GM18507 (cell line): ENCODE measurements around the gene AJM1.
A peak's percentile ranks its signal among the peaks of the same experiment; 100 is the strongest.
"Not testable (repeated sequence)": the region's sequence is repeated elsewhere in the genome, so short reads cannot be mapped to it uniquely, and the experiment has no call there.

Experiments
- DNase-seq: peaks from one replicate; pipeline ENCODE4 v3.0.0; 2011; ENCODE audit warnings: low read depth; ENCODE audit not compliant: insufficient read length; ENCODE audit errors: extremely low spot score
- FAIRE-seq: peaks from 2 replicates; lab custom pipeline; 2011; peaks lifted over from hg19 to GRCh38; lab: Jason Lieb, UNC

AJM1 gene

GRCh38 chr9:136865041-136865767 lies 22.9 kb downstream of the AJM1 start:
- no peak for FAIRE-seq
- DNase-seq: no peak

- no peak for FAIRE-seq
- no peak for DNase-seq
Measured at GRCh38 chr9:136865768-136866103, 23.5 kb downstream of the AJM1 start.

DNA sequence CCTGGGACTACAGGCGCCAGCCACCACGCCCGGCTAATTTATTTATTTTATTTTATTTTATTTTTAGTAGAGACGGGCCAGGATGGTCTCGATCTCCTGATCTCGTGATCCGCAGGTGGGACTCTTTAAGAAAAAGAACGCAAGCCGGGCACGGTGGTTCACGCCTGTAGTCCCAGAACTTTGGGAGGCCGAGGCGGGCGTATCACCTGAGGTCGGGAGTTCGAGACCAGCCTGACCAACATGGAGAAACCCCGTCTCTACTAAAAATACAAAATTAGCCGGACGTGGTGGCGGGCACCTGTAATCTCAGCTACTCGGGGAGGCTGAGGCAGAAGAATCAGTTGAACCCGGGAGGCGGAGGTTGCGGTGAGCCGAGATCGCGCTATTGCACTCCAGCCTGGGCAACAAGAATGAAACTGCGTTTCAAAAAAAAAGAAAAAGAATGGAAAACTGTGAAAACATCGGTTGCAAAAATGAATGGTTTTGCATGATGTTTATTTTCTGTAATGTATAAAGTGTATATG lies 24.7 kb downstream of the AJM1 start:
- FAIRE-seq, DNase-seq: not testable (repeated sequence)

DNA sequence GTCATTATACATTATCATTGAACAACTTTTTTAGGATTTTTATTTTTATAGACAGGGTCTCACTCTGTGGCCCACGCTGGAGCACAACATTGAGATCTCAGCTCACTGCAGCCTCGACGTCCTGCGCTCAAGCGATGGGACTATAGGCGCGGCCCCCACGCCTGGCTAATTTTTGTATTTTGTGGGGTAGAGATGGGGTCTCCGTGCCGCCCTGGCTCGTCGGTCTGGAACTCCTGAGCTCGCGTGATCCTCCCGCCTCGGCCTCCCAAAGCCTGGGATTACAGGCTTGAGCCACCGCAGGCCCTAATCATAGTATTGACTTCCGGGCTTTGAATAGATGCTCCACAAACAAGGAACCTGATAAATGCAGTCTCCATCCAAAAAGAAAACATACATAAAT lies 25.2 kb downstream of the AJM1 start:
- DNase-seq: no peak

GRCh38 chr9:136867917-136868316 lies 25.6 kb downstream of the AJM1 start:
- DNase-seq: no peak
- FAIRE-seq: no peak

More for the DNA sequence above, 25.2 kb downstream of the AJM1 start:
- FAIRE-seq: no peak

GRCh38 chr9:136868644-136869043 lies 26.4 kb downstream of the AJM1 start:
- no peak for FAIRE-seq
- no peak for DNase-seq

GRCh38 chr9:136869611-136870010 lies 27.3 kb downstream of the AJM1 start:
- FAIRE-seq, DNase-seq: not testable (repeated sequence)

DNA sequence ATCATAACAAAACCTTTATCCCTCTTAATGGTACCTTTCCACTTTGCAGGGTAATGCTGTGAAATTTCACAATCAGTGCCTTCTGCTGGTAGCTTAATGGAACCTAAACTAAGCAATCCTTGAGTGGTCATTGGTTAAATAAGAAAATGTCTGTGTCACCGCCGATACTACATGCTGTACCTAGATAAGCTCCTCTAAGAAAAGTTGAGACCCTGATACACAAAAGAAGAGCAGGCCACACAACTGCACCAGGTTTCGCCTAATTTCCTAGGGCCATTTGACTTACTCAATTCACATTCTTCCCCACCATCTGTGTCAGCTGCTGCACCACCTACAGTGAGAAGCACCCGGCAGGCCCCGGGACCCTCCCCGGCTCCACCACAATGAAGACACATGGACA lies 32.9 kb downstream of the AJM1 start:
- DNase-seq (no peak), FAIRE-seq (no peak)

DNA sequence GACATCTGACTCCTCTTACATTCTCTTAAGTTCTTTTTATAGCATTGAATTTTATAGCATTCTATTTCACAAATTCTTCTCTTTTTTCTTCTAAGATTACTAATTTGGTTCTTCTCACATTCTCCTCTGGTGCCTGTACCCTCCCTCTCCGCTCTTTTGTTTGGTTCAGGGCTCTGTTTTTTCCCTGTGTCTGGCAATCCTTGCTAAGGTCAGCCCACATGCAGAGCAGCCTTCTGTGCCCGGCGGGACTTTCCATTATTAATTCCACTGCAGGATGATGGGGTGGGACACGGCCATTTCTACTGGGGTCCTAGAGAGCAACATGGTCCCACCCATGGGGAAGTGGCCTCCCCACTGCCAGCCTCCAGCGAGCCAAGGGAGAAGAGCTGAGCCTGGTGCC lies 34.2 kb downstream of the AJM1 start:
- FAIRE-seq: no peak
- DNase-seq: no peak

- FAIRE-seq: no peak
- DNase-seq: no peak
Measured at GRCh38 chr9:136880651-136881050, 38.4 kb downstream of the AJM1 start.

DNA sequence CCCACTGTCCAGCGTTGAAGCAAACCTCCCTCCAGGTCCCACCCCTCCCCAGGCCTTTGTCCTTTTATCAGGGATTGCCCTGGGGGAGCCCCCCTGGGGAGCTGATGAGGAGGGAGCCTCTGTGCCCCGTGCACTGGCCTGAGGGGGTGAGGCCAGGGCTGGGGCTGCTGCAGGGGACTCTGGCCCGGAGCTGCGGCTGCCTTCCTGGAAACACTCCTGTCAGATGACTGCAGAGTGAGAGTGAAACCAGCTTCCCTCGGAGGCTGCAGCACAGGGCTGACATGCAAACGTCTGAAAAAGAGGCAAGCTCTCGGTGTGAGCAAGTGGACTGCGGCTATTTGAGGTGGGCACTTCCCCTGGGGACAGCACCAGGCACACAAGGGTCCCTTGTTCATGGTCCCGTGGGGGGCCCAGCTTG lies 39.4 kb downstream of the AJM1 start:
- DNase-seq (peak; percentile 58), FAIRE-seq (peak; percentile 85)

DNA sequence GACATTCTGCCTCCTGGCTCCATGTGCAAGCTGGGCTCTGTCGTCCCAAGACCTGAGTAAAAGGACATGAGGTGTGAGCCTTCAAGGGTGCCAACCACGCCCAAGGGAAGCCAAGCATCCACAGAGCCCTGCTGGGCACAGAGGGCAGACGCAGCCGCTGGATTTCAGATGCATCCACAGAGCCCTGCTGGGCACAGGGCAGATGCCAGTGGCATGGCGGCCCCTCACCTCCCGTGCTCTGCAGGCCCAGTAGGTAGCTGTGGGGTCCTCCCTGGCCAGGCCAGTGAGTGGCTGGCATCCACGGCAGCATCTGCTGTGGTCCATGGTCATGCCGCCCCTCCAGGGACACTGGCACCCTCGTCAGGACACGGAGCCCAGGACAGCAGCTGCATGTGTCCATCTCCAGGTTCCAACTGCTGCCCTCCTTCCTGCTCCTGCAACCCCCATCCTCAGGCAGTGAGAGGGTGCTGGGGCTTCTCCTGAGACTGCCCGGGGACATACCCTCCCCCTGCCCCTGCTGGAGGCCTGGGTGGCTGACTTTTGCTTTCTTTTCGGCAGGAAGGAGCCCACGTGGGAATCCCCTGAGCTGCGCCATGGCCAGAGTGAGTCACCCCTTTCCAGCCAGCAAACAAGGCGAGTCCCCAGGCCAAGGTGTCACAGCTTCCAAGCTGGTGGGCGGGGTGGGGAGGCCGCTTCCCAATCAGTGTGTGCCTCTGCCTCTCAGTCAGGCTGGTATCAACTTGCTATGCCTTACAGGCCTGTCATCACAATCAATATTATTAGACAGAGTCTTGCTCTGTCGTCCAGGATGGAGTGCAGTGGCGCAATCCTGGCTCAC lies 40.0 kb downstream of the AJM1 start:
- DNase-seq (peak; percentile 67), FAIRE-seq (peak; percentile 95)

DNA sequence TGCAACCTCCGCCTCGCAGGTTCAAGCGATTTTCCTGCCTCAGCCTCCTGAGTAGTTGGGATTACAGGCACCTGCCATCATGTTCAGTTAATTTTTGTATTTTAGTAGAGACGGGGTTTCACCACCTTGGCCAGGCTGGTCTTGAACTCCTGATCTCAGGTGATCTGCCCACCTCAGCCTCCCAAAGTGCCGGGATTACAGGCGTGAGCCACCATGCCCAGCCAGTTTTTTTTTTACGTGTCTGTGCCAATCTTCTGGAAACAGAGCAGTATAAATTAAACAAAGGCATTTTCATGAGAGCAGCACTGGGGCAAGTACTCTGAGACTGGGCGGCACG lies 40.6 kb downstream of the AJM1 start:
- not testable (repeated sequence) for DNase-seq, FAIRE-seq

GRCh38 chr9:136883670-136884069 lies 41.4 kb downstream of the AJM1 start:
- DNase-seq, FAIRE-seq: not testable (repeated sequence)

DNA sequence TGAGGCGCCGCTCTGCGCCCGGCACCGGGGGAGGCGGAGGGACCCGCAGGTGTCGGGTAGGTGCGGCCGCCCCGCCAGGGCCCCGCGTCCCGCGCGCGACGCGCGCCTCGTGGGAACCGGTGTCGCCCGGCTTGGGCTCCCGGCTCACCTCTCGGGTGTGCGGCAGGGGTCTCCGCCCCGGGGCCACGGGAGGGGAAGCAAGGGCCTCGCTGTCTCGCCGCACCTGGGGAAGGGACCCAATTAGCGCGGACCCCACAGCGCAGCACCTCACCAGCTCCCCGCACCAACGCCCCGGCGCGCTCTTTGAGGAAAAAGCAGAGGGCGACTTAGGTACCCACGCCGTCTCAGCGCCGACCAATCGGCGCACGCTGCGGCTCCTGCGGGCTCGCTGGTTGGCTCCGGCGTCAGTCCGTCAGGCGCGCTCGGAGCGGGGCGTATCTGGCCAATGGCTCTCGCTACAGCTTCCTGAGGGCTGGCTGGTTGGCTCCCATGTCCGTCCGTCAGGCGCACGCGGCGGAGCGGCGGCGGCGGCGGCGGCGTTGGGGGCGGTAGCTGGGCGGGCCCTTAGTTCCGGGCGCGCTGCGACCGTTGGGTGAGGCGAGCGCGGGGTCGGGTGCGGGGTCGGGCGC lies 43.8 kb downstream of the AJM1 start, which contains the start of gene TRAF2:
TRAF2 (plus strand) TSS at position 567 of the 629 bp plus-strand sequence. CDS start 12,225 bp downstream, outside the sequence.
- DNase-seq (peak; percentile 100), FAIRE-seq (peak; percentile 93)

DNA sequence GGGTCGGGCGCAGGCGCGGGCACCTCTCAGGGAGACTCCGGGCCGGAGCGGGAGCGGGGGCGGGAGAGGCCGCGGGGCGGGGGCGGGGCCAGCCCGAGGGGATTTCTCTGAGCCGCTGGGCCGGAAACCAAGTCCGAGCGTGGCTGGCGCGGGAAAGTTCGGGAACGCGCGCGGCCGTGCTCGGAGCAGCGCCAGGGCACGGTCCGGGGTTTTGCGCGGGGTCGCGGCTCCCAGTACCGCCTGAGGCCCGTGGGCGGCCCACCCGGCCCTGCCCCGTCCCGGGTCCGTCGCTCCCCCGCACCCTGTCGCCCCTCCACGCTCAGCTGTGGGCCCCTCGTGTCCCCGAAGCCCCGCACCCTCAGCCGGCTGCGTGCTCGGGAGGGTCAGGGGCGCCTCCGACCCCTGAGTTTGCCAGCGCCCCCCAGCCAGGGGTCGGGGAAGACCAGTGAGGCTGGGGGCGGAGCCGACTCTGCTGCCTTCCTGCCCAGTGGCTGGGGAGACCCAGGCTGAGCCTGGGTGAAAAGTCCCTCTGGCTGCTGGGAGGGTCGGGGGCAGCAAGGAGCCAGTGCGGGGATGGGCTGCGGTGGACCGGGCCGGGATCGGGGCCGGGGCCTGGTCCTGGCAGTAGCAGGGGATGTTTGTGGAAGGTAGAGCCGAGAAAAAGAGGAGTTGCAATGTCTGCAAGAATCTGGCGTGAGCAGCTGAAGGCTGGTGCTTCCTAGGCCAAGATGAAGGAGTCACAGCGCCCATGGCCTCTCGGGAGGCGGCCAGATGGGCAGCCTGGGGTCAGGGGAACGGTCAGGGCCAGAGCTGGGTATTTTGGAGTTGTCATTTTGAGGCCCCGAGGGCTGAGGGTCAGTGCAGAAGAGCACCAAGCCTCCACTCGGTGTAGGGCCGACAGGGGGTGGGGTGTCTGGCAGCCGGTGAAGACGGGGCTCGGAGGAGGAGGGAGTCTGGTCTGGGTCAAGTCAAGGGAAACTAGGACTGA lies 44.6 kb downstream of the AJM1 start:
- peak; percentile 65 for DNase-seq
- peak; percentile 18 for FAIRE-seq

- DNase-seq (no peak), FAIRE-seq (no peak)
Measured at GRCh38 chr9:136888454-136888853, 46.2 kb downstream of the AJM1 start.

GRCh38 chr9:136889858-136890257 lies 47.6 kb downstream of the AJM1 start:
- DNase-seq (no peak), FAIRE-seq (no peak)

DNA sequence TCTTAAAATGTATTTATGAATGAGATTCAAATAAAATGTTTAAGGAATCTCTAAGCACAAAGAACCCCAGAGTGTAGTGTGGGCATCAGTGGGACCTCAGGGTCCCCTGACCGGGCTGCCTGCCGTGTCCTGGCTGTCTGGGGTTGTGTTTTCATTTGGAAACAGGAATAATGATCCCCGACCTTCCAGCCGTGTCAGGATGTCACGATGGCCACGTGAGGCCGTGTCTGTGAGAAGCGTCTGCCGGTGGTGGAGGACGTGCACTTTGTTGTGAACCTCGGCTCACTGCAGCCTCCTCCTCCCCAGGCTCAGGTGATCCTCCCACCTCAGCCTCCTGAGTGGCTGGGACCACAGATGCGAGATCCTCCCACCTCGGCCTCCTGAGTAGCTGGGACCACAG lies 48.4 kb downstream of the AJM1 start:
- FAIRE-seq (no peak), DNase-seq (no peak)
